ENCODE data around the gene LBHD1. TPM values are rescaled to one million over a fixed set of nuclear protein-coding genes. Genes with fewer than 3 reads are reported as not detected.

The LBHD1 gene
- total and polyA plus RNA-seq, 8 donors: 1.4 to 21.7 (median 3.8) TPM

GRCh38 chr11:62715150-62716130 lies 43.4 kb upstream of the LBHD1 start:
- ATAC-seq (no peak), DNase-seq (no peak), FAIRE-seq (no peak)
- 87 to 93% methylated on average over 23 to 24 of the region's 24 CpGs for WGBS, 2 donors
- Histone ChIP-seq H3K27me3 (no peaks in the 10 kb centered on the region), H3K27ac (no peak overlapping the region), H3K4me1 (peaks cover 29 to 41% (median 33%) of the 10 kb centered on the region in 3 donors), H3K9me3 (no peaks in the 10 kb centered on the region), H3K36me3 (peaks cover 4 to 53% (median 37%) of the 10 kb centered on the region in 3 donors), H3K4me3 (no peak overlapping the region)
- TF ChIP-seq CTCF (IDR thresholded peaks at IDR 0.05): no peak
- intact Hi-C loops (cut with DNase I): no loop called here

DNA sequence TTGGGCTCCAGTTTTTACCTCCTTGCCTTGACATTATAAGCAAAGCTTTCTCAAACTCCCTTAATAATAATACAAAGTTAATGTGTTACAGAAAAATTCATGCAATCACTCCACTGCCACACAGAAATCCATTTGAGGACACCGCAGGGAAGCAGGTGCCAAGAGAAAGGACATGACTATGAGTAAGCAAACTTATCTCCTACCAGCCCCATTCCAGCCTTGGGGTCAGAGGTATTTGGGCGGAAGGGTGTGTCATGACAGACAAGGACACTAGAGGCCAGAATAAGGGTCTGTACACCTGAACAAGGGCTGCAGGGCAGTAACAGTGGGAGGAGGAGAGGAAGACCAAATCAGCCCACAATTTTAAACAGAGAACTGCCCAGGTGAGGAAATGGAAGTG lies 41.3 kb upstream of the LBHD1 start:
- Histone ChIP-seq H3K4me1 (peaks cover 35 to 52% (median 43%) of the 10 kb centered on the region in 3 donors), H3K9me3 (no peaks in the 10 kb centered on the region), H3K36me3 (peaks cover 0 to 33% (median 27%) of the 10 kb centered on the region in 3 donors), H3K27me3 (no peaks in the 10 kb centered on the region), H3K4me3 (no peak overlapping the region), H3K27ac (peak overlapping the region; percentile 23 to 96 (median 77))
- WGBS, 2 donors: 12 to 22% methylated on average over 2 of the region's 2 CpGs
- no peak for TF ChIP-seq CTCF (IDR thresholded peaks at IDR 0.05)
- peak in 4 of 6 donors; percentile 61 to 80 (median 72) for DNase-seq
- no peak for FAIRE-seq
- intact Hi-C loops (cut with DNase I): no loop called here
- ATAC-seq: peak; percentile 48 to 64 (median 60)

- DNase-seq (no peak), FAIRE-seq (no peak), ATAC-seq (no peak)
- no peaks in the 10 kb centered on the region for H3K9me3 ChIP-seq
- TF ChIP-seq CTCF (IDR thresholded peaks at IDR 0.05): no peak
- H3K36me3 ChIP-seq: peaks cover 0 to 28% (median 25%) of the 10 kb centered on the region in 3 donors
- H3K27me3 ChIP-seq: no peaks in the 10 kb centered on the region
- H3K4me3 ChIP-seq: peak overlapping the region in 1 of 4 donors; percentile 9
- intact Hi-C loops (cut with DNase I): no loop called here
- 14 to 23% methylated on average over 3 of the region's 3 CpGs for WGBS, 2 donors
- peaks cover 38 to 54% (median 46%) of the 10 kb centered on the region in 3 donors for H3K4me1 ChIP-seq
- peak overlapping the region; percentile 23 to 96 (median 77) for H3K27ac ChIP-seq
These were observed 40.8 kb upstream of the LBHD1 start for GRCh38 chr11:62712861-62713260.

GRCh38 chr11:62712276-62712812 lies 40.3 kb upstream of the LBHD1 start:
- WGBS, 2 donors: 35 to 44% methylated on average over 6 of the region's 6 CpGs
- H3K4me1 ChIP-seq: peaks cover 38 to 54% (median 46%) of the 10 kb centered on the region in 3 donors

More at GRCh38 chr11:62712276-62712812, 40.3 kb upstream of the LBHD1 start:
- DNase-seq (peak in 1 of 6 donors; percentile 32), ATAC-seq (peak; percentile 20 to 40 (median 36)), FAIRE-seq (no peak)
- H3K27me3 ChIP-seq: no peaks in the 10 kb centered on the region
- H3K9me3 ChIP-seq: no peaks in the 10 kb centered on the region
- no peak for TF ChIP-seq CTCF (IDR thresholded peaks at IDR 0.05)
- peaks cover 0 to 23% (median 20%) of the 10 kb centered on the region in 3 donors for H3K36me3 ChIP-seq
- peak overlapping the region in 2 of 4 donors; percentile 5 to 9 for H3K4me3 ChIP-seq
- H3K27ac ChIP-seq: peak overlapping the region; percentile 23 to 96 (median 77)
- intact Hi-C loops (cut with DNase I): no loop called here
